ENCODE measurements around the gene COL25A1. TPM values are rescaled to one million over a fixed set of nuclear protein-coding genes. Genes with fewer than 3 reads are reported as not detected.
"Not testable (repeated sequence)": the region's sequence is repeated elsewhere in the genome, so short reads cannot be mapped to it uniquely, and the experiment has no call there.

Gene COL25A1
- total RNA-seq, 1 donor = 0.10 TPM

DNA sequence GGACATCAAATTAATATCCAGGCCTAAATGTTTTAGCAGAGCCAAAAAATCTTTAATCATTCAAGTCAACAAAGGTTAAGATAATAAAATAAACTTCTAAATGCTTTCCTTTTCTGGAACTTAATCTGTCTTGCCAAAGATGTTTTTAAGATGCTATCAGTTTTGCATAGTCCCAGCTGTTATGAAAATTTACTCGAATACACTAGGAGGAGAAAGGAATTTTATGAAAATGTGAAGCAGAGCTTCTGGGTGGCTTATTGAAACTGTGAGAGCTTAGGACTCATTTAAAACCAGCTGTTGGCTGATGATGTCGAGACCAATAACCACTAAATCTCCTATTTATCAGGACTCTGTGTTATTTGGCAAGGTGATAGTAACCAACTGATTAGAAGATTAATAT, 337.4 kb downstream of the COL25A1 start:
- no peaks in the 10 kb centered on the region for H3K9me3 ChIP-seq (ENCODE audit: low read depth, low read length)

DNA sequence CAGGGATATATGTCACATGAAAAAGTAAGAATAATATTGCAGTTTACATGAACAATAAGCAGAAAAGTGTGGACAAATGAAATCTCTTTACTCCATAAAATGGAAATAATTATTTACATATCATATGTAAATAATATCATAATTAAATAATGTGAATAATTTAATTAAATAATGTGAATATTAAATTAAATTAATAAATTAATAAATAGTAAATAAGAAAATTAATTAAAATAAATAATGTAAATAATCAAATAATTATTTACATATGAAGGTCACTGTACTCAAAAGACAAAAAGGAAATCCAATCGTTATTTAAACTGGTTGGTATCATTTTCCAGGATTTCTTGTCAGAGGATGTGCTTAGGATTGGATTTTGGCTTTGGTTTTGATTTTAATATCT, 338.5 kb downstream of the COL25A1 start:
- H3K4me3 ChIP-seq (ENCODE audit: low read length) = no peak overlapping the region
- H3K4me1 ChIP-seq (ENCODE audit: insufficient read depth, low read length) = no peaks in the 10 kb centered on the region
- no peaks in the 10 kb centered on the region for H3K27me3 ChIP-seq (ENCODE audit: insufficient read depth, low read length)
- H3K9me3 ChIP-seq (ENCODE audit: low read depth, low read length) = no peaks in the 10 kb centered on the region

More for the DNA sequence above, 337.4 kb downstream of the COL25A1 start:
- H3K4me3 ChIP-seq (ENCODE audit: low read length) = no peak overlapping the region
- H3K27me3 ChIP-seq (ENCODE audit: insufficient read depth, low read length) = no peaks in the 10 kb centered on the region
- H3K4me1 ChIP-seq (ENCODE audit: insufficient read depth, low read length) = no peaks in the 10 kb centered on the region

DNA sequence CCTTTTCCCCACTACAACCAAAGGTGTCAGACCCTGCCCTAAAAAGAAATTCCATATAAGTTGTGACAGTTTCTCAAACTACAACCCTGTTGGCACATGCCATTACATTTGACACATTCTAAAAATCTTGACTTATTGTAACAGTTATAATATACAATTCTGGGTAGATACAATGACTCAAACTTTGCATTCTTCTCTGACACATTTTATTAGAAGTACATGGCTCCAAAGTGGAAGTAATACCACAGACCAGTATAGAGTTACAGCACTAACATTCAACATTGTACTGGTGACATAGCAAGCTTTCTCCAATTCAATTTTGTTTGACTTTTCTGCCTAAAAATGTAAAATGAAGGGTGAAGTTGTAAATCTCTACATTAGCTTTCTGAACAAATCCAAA, 343.0 kb downstream of the COL25A1 start:
- Histone ChIP-seq H3K27me3 (ENCODE audit: insufficient read depth, low read length) (no peaks in the 10 kb centered on the region), H3K4me1 (ENCODE audit: insufficient read depth, low read length) (no peaks in the 10 kb centered on the region), H3K4me3 (ENCODE audit: low read length) (no peak overlapping the region), H3K9me3 (ENCODE audit: low read depth, low read length) (no peaks in the 10 kb centered on the region)

DNA sequence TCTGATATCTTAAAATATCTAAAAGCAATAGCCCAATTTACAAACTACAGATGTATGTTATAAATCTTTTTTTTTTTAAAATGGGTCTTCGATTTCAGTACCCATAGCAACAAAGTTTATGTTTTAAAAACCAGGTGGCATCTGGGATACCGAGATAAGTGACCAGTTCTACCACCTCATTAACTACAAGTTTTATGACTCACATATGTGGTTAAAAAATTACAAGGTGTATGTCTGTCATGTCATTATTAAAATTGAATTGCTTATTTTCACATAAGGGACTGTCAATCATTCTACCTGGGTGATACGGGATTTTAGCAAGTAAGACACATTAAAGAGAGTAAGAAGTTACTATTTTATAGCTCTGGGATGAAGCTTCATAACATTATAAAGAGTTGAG, 347.6 kb downstream of the COL25A1 start:
- H3K27me3 ChIP-seq (ENCODE audit: insufficient read depth, low read length) = no peaks in the 10 kb centered on the region
- no peak overlapping the region for H3K4me3 ChIP-seq (ENCODE audit: low read length)
- H3K9me3 ChIP-seq (ENCODE audit: low read depth, low read length) = no peaks in the 10 kb centered on the region
- no peaks in the 10 kb centered on the region for H3K4me1 ChIP-seq (ENCODE audit: insufficient read depth, low read length)

DNA sequence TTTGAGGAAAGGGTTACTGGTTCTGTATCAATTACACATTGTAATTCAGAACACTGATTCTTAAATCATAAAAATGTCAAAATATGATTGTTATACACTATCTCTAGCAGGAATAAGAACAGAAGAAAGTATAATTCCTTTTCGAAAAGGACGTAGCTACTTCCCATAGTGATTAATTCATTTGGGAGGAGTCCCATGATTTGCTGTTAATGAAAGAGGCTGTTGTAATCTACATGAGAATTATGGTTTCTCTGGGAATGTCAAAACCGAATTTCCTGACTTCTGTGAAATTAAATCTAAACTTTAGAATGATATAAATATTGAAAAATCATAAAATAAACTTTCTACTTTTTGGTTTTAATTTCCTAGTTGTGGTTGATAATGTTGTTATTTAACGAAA, 348.5 kb downstream of the COL25A1 start:
- H3K4me3 ChIP-seq (ENCODE audit: low read length) = no peak overlapping the region
- no peaks in the 10 kb centered on the region for H3K4me1 ChIP-seq (ENCODE audit: insufficient read depth, low read length)
- no peaks in the 10 kb centered on the region for H3K27me3 ChIP-seq (ENCODE audit: insufficient read depth, low read length)
- H3K9me3 ChIP-seq (ENCODE audit: low read depth, low read length) = no peaks in the 10 kb centered on the region

DNA sequence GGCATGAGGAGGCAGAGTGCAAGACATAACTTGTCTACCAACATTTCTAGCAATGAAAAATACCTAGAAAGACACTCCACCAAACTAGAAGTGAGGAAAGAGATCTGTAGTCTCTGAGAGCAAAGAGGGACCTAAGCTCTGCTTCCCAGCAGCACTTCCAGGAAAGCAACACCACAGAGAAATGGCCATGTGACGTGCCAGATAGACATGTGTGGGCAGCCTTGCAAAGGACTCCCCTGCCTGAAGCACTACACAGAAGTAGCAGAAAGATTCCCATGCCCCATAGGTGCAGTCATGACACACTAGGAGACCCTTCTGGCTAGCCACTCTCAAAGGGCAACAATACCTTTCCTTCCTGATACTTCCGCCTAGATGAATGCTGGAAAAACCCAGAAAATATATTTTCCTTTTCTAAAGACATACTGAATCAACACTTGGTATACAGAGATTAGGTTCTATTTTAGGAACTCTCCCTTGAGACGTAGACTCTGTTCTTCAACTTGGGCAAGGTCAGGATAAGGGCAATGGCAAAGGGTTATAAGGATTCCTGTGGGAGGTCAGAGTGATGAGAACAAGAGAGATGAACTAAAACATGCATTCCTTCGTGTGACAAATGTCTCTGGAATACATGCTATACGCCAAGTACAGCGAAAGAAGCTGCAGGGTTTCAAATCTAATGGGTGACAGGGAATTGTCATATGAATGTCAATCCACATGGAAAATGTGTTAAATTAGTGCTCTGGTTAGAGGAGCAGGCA, 352.1 kb downstream of the COL25A1 start:
- Histone ChIP-seq H3K4me3 (ENCODE audit: low read length) (no peak overlapping the region), H3K9me3 (ENCODE audit: low read depth, low read length) (no peaks in the 10 kb centered on the region), H3K27me3 (ENCODE audit: insufficient read depth, low read length) (no peaks in the 10 kb centered on the region), H3K4me1 (ENCODE audit: insufficient read depth, low read length) (no peaks in the 10 kb centered on the region)

DNA sequence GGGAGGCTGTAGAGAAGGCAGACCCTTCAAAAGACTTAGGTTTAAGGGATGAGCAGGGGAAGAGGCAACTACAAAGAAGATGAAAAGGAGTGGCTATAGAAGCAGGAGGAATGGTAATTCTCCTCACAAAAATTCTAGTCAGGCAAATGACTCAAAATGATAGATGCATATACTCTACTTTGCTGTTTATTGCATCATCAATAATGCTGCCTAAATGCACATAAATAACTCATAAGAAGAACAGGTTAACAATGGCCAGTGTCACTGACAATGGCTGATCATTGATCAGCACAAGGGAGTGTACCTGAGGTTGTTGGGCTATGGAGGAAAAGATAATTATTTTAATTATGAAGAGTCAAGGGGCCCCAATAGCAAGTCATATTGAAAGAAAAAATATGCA, 354.9 kb downstream of the COL25A1 start:
- Histone ChIP-seq H3K4me3 (ENCODE audit: low read length) (no peak overlapping the region), H3K27me3 (ENCODE audit: insufficient read depth, low read length) (no peaks in the 10 kb centered on the region), H3K4me1 (ENCODE audit: insufficient read depth, low read length) (no peaks in the 10 kb centered on the region), H3K9me3 (ENCODE audit: low read depth, low read length) (no peaks in the 10 kb centered on the region)

DNA sequence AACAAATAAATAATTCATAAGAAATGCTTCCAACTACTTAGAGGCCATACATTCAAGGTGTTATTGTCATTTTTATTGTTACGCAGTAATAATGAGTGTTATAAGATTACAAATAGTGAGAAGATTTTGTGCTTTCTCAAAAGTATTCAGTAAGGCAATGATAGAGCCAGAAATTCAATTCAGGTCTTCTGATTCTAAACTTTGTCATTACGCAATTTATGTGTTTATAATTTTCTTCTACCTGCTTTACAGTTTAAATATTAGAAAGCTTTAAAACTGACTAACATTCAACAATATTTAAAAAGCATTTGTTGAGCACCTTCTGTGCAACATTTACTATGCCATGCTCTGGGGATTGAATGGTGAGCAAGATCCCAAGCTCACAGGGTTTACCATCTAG, 356.2 kb downstream of the COL25A1 start:
- Histone ChIP-seq H3K4me1 (ENCODE audit: insufficient read depth, low read length) (no peaks in the 10 kb centered on the region), H3K9me3 (ENCODE audit: low read depth, low read length) (no peaks in the 10 kb centered on the region), H3K27me3 (ENCODE audit: insufficient read depth, low read length) (no peaks in the 10 kb centered on the region), H3K4me3 (ENCODE audit: low read length) (no peak overlapping the region)

DNA sequence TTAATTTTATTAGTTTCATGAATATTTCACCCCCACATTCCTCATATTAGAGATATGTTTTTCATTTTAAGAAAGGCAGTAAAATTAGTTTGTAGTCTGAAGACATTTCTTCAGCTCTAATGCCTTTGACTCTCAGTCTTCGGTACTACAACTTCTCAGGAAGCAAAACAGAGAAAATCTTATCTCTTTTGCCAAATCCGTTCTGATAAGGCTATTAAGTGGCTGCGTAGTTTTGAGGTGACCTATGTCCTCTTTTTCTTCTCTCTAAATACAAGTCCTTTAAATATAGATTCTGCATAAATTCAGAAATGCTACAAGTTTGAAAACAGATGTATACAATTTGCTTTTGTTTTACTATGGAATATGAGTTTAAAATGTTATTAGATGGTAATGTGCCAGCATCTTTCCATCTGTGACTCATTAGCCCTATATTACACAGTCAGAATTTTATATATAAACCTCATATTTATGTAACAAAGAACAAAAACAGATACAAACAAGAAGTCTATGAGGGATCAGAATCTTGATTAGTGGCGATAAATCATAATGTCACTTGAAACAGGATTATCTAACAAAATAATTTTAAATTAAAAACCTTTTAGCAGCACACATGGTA, 358.4 kb downstream of the COL25A1 start:
- H3K27me3 ChIP-seq (ENCODE audit: insufficient read depth, low read length) = no peaks in the 10 kb centered on the region
- H3K4me3 ChIP-seq (ENCODE audit: low read length) = no peak overlapping the region
- no peaks in the 10 kb centered on the region for H3K4me1 ChIP-seq (ENCODE audit: insufficient read depth, low read length)
- H3K9me3 ChIP-seq (ENCODE audit: low read depth, low read length) = no peaks in the 10 kb centered on the region

DNA sequence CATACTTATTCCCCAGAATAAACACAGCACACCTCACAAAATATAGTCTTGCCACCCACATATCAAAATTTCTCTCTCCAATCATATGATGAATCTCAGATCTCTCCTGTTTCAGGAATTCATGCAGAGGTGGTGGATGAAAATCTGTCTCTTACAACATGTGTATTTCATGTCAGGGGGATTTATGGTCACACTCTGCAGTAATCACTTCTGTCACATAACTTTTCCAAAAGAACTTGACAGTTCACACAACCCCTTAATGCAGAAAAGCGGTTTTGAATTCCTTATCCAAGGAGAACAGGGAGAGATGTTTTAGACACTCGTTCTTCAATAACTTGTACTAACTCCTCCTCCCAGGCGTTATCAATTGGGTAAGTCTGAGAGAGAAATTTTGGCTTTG, 359.1 kb downstream of the COL25A1 start:
- no peaks in the 10 kb centered on the region for H3K9me3 ChIP-seq (ENCODE audit: low read depth, low read length)
- H3K4me3 ChIP-seq (ENCODE audit: low read length) = no peak overlapping the region
- no peaks in the 10 kb centered on the region for H3K4me1 ChIP-seq (ENCODE audit: insufficient read depth, low read length)
- H3K27me3 ChIP-seq (ENCODE audit: insufficient read depth, low read length) = no peaks in the 10 kb centered on the region

DNA sequence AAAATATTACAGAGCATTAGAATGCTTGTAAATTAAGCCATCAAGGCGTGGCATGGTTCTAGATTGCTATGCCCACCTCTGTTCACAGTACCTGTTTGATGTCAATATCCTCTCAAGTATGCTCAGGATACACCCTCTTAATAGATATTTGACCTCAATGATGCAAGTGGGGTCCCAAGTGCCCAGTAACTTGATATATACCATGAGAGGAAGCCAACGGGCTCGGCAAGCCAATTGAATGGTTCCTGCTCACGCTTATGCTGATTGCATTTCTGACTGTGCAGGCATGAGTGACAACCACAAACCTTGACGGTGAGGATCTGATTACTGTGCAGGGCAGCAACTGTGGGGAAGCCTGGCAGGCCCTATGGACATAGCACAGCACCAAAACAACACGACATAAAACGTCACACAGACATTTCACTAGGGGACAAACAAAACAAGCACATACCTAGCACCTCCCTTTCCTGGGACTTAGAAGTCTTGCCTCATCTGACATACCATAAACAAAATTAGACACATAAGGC, 360.5 kb downstream of the COL25A1 start:
- Histone ChIP-seq H3K4me3 (ENCODE audit: low read length) (no peak overlapping the region), H3K27me3 (ENCODE audit: insufficient read depth, low read length) (no peaks in the 10 kb centered on the region), H3K9me3 (ENCODE audit: low read depth, low read length) (no peaks in the 10 kb centered on the region), H3K4me1 (ENCODE audit: insufficient read depth, low read length) (no peaks in the 10 kb centered on the region)

DNA sequence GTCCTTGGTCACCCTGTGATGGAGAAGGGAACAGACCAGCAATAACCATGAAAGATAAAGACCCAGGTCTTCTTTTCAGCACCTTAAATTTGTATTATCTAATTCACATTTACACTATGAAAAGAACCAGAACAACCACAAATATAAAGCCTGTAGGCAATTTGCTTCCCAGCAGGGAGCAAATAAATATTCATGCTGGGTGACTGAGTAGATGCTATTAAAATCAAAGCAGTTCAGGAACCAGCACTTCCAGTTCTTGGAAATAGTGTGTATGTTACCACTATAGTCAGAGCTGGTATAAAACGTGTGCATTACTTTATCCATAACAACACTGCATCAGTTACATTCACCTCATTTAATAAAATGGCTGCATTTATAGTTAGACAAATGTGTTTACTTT, 361.8 kb downstream of the COL25A1 start:
- Histone ChIP-seq H3K4me1 (ENCODE audit: insufficient read depth, low read length) (no peaks in the 10 kb centered on the region), H3K9me3 (ENCODE audit: low read depth, low read length) (no peaks in the 10 kb centered on the region), H3K27me3 (ENCODE audit: insufficient read depth, low read length) (no peaks in the 10 kb centered on the region), H3K4me3 (ENCODE audit: low read length) (no peak overlapping the region)

DNA sequence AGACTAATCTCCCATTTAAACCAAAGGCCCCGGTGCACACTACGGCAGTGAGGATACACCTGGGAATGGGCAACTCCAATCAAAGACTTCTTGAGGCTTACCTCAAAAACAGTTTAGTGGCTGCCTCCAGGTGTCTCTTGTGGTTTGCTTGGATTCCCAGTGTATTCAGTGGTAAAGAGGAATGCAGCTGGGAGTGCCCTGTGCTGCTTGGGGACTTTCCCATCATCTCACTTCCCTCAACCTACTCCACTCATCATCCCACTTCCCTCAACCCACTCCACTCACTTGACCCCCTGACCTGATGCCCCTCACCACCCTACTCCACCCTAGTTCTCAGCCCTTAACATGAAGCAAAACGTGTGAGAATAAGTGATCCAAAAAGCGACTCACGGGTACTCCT, 362.3 kb downstream of the COL25A1 start:
- no peaks in the 10 kb centered on the region for H3K4me1 ChIP-seq (ENCODE audit: insufficient read depth, low read length)
- no peaks in the 10 kb centered on the region for H3K9me3 ChIP-seq (ENCODE audit: low read depth, low read length)
- H3K4me3 ChIP-seq (ENCODE audit: low read length) = no peak overlapping the region

DNA sequence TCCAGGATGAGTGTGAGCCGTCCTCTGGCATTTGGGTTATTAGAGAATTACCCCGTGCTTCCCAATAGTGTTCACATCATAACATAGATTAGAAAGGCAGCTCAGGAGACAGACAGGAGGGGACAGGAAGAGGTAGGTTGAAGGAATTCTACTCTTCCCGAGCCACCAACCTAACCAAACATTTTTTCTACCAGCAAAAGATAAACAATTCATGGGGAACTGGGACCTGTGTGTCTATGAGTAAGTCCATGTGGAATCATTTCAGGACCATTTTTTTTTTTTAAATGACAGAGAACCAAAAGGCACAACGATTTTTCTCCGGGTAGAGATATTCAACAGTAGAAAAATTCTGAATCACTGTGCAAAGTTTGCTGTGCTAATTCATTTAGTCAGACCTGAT, 365.4 kb downstream of the COL25A1 start:
- Histone ChIP-seq H3K9me3 (ENCODE audit: low read depth, low read length) (no peaks in the 10 kb centered on the region), H3K27me3 (ENCODE audit: insufficient read depth, low read length) (no peaks in the 10 kb centered on the region), H3K4me3 (ENCODE audit: low read length) (no peak overlapping the region), H3K4me1 (ENCODE audit: insufficient read depth, low read length) (no peaks in the 10 kb centered on the region)

More for the DNA sequence above, 362.3 kb downstream of the COL25A1 start:
- no peaks in the 10 kb centered on the region for H3K27me3 ChIP-seq (ENCODE audit: insufficient read depth, low read length)

DNA sequence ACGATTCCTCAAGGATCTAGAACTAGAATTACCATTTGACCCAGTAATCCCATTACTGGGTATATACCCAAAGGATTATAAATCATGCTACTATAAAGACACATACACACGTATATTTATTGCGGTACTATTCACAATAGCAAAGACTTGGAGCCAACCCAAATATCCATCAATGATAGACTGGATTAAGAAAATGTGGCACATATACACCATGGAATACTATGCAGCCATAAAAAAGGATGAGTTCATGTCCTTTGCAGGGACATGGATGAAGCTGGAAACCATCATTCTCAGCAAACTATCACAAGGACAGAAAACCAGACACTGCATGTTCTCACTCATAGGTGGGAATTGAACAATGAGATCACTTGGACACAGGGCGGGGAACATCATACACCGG, 368.5 kb downstream of the COL25A1 start:
- H3K9me3 ChIP-seq (ENCODE audit: low read depth, low read length); H3K4me3 ChIP-seq (ENCODE audit: low read length); H3K4me1 ChIP-seq (ENCODE audit: insufficient read depth, low read length); H3K27me3 ChIP-seq (ENCODE audit: insufficient read depth, low read length): not testable (repeated sequence)

DNA sequence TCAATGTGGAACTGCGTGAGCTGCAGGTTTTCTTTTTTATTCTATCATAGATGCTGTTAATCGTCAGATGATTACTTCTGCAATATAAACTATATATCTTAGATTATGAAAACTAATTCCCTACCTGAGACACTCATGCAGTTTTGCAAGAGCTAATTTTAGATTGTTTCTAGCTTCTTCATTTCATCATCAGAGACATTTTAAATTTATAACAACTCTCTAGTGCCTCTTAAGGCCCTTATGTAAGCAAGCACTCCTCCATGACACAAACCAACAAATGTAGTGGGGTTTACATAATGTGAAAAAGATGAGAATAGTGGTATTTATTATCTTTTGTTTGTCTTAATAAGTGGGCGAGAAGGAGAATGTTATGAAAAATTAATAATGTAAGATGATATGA, 369.4 kb downstream of the COL25A1 start:
- no peak overlapping the region for H3K4me3 ChIP-seq (ENCODE audit: low read length)
- no peaks in the 10 kb centered on the region for H3K4me1 ChIP-seq (ENCODE audit: insufficient read depth, low read length)
- no peaks in the 10 kb centered on the region for H3K27me3 ChIP-seq (ENCODE audit: insufficient read depth, low read length)
- H3K9me3 ChIP-seq (ENCODE audit: low read depth, low read length) = no peaks in the 10 kb centered on the region
